HT-29 (cell line): ENCODE results near the gene NXPH1. TPM values are rescaled to one million over a fixed set of nuclear protein-coding genes. Genes with fewer than 3 reads are reported as not detected.

ENCODE experiments used
- DNase-seq: peaks from one replicate; pipeline ENCODE4 v3.0.0-alpha.2; 2015; ENCODE audit warnings: low spot score
- total RNA-seq: library from RNA; depleted of rRNA; stranded (reverse); fragments of >200 nt; shearing (Covaris generic); gene quantifications from 2 replicates; pipeline ENCODE4 v1.2.3, GENCODE V29; 2014

Gene NXPH1
- total RNA-seq, 1 experiment from 2014 or later: not detected

DNA sequence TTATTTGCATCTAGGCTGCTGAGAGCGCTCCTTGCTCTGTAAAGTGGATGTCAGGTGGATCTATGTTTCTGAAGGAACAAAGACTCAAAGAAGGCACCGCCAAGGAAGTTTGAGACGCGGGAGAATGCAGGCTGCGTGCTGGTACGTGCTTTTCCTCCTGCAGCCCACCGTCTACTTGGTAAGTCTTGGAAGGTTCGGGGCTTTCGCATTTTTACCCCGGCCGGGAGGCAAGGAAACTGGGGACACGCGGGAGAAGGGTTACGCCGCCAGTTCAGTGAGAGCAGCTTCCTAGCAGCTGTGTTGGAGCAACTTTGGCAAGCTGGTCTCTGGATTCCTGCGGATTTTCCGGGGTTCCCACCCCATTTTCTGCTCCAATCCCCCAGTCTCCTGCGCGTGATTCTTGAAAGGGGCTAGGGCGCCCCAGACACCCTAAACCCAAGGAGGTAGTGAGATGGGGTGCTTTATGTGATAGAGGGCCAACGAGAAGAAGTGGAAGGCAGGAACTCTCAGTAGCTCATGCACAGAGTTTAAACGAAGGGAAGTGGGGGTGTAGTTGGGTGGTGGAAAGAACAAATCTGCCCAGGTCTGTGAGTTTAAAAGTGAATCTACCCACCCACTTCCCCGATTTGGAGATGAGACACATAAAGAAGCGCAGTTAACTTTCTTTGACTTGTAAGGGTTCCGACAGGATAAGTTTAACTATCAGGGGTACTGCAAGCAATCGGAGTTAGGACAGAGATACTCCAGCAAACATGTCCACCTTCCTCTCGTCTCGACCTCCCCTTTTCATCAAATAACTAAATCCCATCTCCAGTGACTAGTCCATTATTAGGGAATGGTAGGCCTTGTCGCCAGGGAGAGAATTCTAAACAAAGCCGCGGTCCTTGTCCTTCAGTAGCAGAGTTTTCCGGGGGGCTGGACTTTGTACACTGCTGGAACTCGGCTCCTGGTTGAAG, 2.5 kb downstream of the NXPH1 start:
- DNase-seq: no peak

DNA sequence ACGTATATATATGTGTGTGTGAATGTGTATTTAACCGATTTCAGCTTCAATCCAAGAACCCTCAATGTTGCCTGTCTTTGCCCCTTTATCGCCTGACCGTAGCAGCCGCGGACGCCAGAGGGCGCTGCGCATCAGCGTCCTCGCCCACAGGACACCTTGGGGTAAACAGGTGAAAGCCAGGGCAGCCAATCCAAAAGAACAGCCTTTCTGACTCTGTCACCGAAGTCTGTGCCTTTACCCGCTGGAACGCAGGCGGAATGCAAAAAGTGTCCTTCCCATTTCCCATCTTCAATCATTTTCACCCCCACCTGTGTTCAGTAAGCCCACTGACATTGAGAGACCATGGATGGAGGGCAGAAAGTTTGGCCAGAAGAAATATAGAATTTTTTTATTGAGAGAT, 3.6 kb downstream of the NXPH1 start:
- DNase-seq: peak; percentile 79

DNA sequence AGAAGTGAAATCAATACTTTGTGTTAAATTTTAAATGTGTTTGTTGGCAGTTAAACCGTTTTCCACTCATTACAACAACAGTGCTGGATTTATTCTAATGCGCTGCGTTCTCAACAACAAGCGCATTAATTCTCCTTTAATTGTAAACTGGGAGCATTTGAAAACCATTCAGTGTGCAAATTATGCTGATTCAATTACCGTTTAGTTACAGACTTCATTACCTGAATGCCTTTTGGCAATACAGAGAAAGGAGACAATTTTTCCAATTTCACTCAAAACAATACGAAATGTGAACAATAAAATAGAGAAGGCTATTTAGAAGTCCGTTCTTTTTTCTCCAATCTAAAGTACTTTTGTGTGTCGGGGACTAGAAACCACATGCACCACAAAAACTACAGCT, 4.2 kb downstream of the NXPH1 start:
- no peak for DNase-seq

GRCh38 chr7:8440670-8441069, 7.3 kb downstream of the NXPH1 start:
- no peak for DNase-seq

GRCh38 chr7:8441106-8441965, 7.9 kb downstream of the NXPH1 start:
- DNase-seq: no peak

DNA sequence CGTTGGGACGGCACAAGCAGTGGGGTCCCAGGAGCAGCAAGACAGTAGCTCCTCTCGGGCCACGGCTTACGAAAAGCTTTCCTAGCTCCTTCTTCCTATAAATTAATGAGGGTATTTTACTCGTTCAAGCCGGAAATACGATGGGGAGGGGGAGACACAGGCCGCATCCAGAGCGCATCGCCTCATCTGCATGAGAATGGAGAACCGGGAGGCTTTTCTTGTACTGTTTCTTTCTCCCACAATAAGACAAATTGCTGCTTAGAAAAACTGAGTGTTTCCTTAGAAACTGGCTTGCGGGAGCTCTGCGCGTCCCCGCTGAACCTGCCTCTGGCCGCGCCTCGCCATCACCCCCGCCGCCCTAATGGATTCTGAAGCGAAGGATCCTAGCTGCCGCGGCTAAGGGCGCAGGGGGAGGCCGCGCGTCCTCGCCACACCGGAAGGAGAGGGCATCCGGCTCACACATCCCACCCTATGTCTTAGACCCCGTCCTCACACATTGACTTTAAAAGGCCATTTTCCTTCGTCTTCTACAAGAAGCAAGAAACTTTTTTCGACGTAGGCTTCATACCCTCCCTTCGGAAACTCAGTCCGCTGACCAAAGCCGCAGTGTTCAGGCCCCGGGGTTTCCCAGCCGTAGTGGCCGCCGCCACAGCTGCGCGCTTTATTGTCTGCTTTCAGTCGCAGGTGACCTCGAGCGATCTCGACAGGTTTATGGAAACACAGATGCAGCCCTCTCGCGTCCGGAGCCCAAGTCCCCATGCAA, 8.8 kb downstream of the NXPH1 start:
- no peak for DNase-seq

GRCh38 chr7:8442814-8443304, 9.4 kb downstream of the NXPH1 start:
- DNase-seq: no peak

DNA sequence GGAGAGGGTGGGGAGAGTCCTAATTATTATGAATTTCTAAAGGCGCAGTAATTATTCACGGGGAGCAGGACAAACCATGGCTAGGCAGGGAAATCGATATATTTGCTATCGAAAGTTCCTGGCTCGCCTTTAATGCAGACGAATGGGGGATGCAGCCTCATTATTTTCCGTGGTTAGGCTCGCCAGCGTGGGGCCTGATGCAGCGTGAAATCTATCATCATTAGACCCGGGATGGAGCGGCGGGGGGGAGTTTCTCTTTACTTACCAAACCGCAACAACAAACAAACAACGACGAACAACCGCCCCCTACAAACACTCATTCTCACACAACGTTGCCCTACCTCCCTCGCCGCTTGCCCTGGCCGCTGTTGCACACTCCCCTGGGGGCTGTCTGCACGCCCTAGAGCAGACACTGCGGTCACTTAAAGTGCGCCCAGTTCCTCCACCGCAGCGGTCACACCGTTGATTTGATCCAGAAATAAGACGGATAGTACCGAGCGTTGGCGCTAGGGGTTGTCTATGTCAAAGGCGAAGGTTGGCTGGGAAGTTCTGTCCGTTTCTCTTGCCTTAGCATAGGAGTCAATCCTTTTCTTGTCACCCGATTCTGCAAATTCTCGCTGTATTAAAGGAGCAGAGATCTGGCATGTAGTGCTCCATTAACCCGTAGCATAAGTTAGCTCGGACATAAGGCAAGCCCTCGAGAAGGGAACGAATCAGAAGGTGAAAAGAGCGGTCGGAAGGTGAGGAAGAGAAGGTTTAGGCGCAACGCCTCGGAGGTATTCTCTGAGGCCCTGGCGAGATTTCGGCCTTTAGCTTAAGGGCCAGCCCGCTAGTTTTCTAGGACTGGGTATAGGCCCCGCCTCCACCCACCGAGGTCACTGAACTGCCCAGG, 10.4 kb downstream of the NXPH1 start:
- no peak for DNase-seq

DNA sequence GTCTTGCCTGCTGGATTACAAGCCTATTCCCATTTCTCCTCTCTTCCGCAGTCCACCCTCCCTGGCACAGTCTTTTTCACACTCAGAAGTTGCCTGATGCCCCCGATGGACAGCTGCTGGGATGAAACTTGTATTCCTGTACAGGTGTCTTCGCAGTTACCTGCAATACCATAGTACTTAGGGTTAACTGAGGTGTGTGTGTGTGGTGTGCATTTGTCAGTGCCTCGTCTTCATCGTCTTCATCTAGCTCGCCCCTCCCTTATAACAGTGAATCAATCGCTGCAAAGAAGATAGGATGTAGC, 11.0 kb downstream of the NXPH1 start:
- DNase-seq: no peak

DNA sequence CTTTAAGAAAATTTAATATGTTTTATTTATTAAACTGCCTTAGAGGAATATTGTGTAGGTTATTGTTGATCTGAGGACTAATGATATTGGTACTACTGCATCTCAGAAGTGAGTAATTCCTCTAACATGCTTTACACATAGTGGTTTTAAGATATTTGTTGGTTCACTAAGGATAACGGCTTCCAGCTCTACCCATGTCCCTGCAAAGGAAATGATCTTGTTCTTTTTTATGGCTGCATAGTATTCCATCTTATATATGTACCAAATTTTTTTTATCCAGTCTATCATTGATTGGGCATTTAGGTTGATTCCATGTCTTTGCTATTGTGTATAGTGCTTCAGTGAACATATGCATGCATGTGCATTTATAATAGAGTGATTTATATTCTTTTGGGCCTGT, 20.1 kb downstream of the NXPH1 start:
- DNase-seq: no peak

DNA sequence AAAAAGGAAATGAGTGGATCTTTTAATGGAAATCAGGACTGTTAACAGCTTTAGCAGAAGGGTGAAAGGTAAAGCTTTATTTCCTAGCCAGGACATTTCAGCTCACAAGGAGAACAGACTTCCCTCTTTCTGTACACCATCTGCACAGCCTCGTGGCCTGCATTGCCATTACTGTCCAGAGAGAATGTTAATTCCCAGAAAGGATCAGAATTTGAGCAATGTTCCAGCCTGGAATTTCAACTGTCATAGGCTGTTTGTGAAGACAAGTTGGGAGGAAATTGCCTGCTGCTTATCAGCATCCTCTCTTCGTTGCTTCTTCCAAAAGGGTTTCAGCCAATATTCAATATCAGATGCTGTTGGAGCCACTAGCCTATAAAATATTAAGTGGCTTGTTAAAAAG, 22.0 kb downstream of the NXPH1 start:
- DNase-seq: no peak

DNA sequence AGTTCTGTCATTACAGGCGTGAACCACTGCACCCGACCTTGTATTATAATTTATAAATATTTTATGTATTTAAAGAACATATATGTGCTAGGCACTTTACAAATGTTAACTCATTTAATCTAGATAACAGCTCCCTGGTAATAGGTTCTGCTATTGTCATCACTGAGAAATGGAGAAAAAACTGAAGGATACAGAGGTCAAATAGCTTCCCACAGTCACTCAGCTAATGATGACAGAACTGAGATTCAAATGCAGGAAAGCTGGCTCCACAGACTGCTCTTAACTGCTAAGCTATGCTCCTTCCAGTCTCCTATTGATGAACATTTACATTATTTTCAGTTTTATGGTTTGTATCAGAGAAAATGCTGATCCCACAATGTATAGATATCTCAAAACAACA, 28.9 kb downstream of the NXPH1 start:
- no peak for DNase-seq

- DNase-seq: no peak
Measured at GRCh38 chr7:8465338-8465737, 31.9 kb downstream of the NXPH1 start.

GRCh38 chr7:8480527-8480926, 47.1 kb downstream of the NXPH1 start:
- peak; percentile 44 for DNase-seq

GRCh38 chr7:8481096-8481495, 47.7 kb downstream of the NXPH1 start:
- no peak for DNase-seq

GRCh38 chr7:8481752-8482446, 48.5 kb downstream of the NXPH1 start:
- no peak for DNase-seq

DNA sequence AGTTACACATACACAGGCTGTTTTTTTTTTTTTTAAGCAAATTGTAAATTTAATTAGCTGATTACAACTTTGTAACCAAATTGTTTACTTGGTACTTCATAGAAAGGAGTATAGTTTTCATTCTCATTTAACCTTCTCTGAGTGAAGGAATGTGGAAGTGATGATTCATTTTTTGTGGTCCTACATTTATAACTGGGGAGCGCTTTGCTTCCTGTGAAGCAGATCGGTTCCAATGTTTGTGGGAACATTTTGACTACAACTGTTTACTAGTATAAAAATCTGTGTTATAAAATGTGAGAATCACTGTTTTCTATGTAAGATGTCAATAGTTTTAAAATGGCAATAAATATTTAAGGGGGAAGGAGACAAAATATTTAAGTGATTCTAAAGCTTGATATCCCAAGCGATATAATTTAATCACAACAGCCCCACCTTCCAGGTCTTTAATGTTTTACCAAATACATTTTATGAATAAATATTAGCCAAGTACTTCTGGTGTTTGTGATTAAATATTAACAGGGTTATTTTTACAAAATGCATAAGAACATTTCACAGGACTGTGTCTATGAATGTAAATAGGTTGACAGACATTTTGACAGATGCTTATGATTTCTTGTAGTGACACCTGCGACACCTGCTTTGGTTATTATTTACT, 57.1 kb downstream of the NXPH1 start:
- peak; percentile 17 for DNase-seq

DNA sequence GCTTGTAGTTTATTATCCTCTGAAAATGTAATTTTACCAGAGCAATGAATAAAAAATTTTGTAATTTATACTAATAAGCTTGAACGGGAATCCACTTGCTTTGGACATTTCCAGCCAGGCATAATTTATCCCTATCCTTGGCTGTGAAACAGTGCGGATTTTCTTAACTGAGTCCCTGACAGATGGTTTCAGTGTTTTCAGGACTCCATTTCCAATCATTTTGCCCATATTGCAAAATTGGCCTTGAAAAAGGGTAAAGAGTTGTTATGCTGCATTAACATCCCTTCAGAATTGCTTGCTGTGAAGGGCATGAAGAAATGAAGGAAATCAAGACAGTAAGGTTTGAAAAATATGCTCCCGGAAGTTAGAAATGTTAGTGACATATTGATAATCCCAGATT, 57.7 kb downstream of the NXPH1 start:
- no peak for DNase-seq
